Forelimb muscle (tissue), 1 donor: Measurements from ENCODE around the gene MYO1C. TPM values are rescaled to one million over a fixed set of nuclear protein-coding genes. Genes with fewer than 3 reads are reported as not detected.

ENCODE experiments used
- DNase-seq: peaks from one replicate; pipeline ENCODE4 v3.0.0-alpha.2; 2013; ENCODE audit warnings: low read depth
- polyA plus RNA-seq: library from polyadenylated mRNA; unstranded; fragments of 120-200 nt; gene quantifications from one replicate; pipeline ENCODE4 v1.2.1, GENCODE V29; 2013; ENCODE audit not compliant: insufficient read length

The MYO1C gene
- polyA plus RNA-seq, 1 donor: 81.1 TPM

DNA sequence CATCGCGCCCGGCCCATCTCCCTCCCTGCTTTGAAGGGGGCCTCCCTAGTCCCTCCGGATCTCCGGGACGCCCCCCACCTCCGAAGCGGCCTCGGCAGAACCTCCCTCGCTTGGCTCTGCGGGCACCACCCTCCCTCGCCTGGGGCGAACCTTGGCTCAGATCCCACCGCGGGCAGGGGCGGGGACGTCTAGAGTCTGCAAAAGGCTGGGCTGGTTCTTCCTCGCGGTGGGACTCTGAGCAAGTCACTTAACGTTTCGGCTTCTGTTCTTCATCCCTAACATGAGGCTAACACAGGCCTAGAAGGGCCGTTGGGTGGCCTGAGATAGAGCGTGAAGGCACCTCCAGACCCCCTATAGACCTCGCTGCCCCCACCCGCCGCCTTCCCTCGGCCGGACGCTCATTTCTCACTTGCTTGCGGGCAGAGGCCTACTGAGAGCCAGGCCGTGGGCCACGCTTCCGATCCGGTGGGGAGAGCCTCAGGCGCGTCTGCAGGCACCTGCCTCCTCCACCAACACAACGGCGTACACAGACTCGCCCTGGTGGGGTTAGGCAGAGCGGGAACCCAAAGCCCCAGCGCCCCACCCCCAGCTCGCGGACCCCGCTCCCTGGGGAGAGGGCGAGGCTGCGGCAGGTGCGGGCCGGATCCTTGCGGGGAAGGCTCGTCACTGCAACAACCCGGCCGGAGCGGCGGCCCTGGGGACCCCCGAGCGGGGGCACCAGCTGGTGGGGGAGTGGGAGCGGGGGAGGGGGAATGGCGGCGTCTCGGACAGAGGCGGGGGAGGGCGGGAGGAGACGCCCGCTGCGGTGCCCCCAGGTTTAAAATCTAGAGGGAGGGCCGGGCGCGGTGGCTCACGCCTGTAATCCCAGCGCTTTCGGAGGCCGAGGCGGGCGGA lies 5.4 kb downstream of the MYO1C start:
- no peak for DNase-seq

DNA sequence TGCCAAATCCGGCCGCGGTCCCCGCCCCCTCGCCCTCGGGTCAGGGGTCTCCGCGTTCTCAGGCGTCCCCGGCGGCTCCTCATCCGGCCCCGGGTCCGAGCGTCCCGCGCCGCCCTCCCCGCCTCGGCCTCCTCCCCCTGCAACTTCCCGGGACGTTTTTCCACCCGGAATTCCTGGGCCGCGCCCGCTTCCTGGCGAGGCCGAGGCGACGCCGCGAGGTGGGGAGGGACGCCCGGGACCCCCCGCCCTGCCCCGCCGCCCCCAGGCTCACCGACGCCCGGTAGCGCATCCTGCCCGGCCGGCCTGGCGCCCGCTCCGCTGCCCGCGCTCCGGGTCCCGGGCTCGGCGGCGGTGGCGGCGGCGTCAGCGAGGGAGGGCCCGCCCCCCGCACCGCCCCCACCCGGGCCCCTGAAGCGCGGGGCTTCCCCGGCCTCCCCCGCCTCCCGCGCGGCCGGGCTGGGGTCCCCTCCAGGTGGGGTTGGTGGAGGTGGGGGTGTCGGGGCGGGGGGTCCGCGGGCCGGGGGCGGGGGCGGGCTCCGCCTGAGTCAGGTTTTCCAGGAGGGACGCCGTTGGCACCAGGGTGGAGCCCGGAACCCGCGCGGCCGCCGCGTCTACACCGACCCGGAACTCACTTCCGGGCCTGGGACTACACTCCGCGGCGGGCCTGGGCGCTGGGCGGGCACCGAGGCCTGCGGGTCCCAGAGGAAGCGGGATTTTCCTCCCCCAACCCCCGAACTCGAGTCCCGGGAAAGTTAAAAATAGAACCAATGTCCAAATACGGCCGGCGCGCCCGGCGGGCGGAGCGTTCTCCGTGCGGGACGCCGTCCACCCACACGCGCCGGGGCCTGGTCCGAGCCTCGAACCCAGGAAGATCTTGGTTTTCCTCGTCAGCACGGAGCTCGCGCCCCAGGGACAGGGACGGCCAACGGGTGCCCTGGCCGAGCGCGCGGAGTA lies 6.8 kb downstream of the MYO1C start:
- no peak for DNase-seq

DNA sequence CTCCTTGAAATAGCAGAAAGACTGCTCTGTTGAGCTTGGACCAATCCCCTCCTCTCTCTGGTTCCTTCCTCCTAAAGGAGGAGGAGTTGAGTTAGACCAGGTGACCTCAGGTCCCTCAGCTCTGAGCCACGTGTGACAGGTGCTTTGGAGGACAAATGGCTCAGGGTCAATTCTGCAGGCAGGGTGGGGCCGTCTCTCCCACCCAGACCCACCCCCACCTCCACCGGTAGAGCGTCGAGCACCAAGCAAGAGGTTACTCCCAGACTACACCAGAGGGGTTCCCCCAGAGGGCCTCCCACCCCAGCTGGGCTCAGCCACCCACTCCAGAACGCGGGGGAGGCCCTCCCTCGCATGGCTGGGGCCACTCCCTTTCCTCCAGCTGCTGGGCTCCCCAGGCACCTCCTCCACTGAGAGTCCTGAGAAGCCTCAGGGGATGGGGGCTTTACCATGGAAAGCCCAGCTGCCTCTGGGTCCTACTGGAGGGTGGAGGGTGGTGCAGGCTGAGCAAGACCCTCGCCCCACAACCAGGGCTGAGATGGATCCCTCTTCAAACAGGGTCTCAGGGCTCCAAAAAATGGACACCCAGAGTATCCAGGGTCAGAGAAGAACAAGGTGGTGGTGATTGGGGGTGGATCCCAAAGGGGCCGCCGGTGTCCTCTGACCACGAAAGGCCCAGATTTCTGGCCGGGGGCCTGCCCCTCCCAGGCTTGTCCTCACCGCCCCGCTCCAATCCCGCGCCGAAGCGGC lies 7.6 kb downstream of the MYO1C start:
- no peak for DNase-seq

DNA sequence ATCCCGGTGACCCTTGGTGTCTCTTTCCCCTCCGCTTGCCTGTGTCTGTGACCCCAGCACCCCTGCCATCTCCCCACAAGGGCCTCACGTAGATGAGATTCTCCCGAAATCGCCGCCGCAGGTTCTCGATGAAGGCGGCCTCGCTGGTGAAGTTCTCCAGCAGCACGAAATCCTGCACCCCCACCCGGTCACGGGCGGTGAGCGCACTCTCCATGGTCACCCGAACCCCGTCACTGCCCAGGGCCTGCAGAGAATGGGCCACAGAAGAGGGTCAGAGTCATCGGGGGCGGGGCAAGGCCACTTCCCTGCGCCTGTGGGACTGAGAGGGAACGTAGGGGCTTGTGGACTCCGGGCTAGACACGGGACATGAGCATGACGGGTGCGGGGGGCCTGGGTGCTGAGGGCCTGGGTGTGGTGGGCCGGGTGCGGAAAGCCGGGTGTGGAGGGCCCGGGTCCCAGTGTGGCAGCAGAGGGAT lies 8.4 kb downstream of the MYO1C start:
- DNase-seq: no peak

DNA sequence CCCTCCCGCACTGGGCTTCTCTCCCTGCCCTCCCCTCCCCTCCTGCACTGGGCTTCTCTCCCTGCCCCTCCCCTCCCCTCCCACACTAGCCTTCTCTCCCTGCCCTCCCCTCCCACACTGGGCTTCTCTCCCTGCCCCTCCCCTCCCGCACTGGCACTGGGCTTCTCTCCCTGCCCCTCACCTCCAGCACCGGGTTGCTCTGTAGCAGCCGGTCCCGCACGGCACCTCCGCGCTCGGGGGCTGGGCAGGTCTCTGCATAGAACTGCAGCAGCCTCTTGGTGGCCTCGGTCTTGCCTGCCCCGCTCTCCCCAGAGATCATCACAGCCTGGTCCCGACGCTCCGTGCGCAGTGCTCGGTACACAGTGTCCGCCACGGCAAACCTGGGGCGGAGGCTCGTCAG lies 9.8 kb downstream of the MYO1C start:
- DNase-seq: no peak

DNA sequence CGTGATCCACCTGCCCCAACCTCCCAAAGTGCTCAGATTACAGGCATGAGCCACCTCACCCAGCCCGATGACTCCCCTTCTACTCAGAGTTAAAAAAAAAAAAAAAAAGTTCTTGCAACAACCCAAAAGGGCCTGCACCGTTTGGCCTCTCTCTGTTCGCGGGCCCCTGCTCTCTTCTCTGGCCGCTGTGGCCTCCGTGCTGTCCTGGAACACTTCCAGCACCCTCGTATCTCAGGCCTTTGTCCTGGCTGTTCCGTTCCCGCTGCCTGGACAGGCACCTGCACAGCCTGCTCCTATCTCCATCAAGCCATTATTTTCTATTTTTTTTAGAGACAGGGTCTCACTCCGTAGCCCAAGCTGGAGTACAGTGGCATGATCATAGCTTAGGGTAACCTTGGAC lies 10.8 kb downstream of the MYO1C start:
- no peak for DNase-seq

DNA sequence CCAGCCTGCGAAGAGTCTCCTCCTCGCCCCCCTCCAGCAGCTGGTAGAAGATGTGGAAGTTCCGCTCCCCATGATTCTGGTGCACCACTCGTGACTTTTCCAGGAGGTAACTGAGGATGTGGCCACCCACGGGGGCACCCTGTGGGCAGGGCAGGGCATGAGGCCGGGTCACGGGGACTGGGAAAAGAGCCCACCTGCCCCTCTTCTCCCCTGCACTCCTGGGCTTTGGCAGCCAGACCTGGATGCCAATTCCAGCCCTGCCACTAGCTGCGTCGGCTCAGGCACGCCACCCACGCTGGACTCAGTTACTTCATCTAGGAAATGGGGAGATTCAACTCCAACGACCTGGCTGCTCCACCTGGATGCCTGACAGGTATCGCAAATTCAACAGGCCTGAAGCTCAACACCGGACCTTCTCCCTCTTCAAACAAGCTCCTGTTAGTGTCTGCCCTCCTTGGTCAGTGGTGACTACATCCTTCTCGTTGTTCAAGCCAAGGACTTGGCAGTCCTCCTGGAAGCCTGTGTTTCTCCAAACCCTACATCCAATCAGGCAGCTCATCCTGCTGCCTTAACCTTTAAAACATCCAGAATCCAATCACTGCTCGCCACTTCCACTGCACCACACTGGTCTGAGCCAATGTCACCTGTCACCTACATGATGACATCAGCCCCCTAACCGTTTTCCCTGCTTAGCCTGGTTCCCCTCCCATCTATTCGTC lies 11.6 kb downstream of the MYO1C start:
- DNase-seq: no peak

DNA sequence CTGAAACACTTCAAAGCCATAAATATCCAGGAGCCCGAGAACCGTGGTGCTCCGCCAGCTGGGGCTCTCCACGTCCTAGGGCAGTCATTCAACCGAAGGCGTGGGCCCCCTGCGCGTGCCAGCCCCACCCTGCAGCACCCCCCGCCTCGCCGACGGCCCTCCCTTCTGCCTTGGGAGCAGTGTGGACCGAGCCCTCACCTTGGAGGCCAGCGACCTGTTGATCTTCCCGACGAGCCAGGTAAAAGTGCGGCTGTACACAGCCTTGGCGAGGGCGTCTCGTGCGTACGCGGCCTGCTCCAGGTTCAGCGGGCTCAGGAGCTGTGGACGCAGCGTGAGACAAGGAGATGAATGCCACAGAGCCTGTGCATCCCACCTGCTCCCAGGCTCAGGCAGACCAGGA lies 14.1 kb downstream of the MYO1C start:
- no peak for DNase-seq

DNA sequence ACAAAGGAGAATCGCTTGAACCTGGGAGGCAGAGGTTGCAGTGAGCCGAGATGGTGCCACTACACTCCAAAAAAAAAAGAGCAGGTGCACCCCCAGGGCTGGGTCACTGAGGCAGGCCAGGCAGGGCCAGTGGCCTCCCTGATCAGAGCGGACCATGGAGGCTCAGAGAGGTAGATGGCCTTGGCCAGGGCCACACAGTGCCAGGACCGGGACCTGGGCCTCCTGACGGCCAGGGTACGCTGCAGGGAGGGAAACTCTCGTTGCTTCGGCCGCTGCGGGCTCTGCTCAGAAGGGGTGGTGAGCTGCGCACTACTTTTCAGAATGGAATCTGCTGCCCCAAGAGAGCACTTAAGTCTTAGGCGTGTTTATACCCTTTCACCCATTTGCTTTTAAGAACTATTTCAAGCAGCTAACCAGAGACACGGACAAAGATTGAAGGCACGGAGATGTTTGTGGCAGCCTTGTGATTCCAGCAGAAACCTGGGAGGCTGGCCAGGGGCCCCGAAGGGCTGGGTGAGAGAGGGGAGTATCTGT lies 17.1 kb downstream of the MYO1C start:
- no peak for DNase-seq

DNA sequence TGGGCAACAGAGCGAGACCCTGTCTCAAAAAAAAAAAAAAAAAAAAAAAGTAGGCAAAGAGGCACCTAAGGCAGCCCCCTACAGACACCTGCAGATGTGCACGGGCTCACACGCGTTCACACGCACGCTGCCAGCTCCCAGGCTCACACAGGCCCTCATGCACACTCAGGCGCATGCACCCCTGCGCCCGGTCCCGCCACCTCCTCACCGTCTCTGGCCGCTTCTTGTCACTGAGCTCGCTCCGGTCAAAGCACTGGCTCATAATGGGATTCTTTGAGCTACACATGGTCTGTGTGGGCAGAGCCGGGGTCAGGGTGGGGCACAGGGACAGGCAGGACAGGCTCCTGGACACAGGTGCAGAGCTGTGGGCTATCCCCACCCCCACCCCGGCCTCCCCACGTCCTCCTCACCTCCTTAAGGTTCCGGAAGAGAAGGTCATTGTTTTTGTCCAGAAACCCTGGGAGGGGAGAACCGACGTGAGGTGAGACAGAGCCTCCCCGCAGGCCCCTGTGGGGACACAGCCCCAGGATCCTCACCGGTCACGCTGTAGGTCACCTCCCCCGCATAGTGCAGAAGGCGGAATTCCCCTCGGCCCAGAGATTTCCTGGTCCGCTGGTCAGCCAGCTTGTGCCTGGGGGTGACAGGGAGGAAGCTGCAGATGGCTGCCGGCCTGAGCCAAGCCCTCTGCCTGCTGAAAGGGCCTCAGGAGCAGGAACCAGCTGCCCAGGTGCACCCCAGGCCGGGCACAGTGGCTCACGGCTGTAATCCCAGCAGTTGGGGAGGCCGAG lies 17.9 kb downstream of the MYO1C start:
- no peak for DNase-seq

DNA sequence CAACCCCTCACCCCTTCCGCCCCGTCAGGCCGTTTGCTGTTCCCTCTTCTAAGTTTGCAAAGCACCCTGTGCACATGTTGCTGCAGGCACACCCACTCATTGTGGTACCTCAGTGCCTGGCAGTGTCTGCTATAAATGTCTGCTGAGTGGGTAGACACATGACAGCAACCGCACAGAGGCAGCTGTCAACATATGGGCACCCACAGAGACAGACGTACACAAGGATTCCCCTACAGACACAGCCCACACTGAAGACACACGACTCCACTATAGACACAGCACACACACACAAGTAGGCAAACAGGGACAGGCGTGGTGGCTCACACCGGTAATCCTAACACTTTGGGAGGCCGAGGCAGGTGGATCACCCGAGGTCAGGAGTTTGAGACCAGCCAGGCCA lies 18.6 kb downstream of the MYO1C start:
- no peak for DNase-seq

DNA sequence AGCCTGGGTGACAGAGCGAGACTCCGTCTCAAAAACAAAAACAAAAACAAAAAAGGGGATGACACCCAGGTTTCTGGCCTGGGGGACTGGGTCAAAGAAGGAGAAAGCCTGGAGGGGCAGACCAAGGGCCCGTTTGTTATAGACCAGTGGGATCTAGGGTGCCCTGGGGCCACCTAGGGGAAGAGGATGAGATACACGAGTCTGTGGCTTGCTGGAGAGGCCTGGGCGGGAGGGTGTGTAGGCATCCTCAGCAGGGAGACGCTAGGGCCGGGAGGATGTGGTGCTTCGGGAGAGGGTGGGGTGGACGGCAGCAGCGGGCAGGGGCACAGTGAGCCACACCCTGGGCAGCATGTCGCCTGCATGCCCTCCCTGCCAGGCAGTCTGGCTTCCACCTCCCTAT lies 19.3 kb downstream of the MYO1C start:
- DNase-seq: no peak

DNA sequence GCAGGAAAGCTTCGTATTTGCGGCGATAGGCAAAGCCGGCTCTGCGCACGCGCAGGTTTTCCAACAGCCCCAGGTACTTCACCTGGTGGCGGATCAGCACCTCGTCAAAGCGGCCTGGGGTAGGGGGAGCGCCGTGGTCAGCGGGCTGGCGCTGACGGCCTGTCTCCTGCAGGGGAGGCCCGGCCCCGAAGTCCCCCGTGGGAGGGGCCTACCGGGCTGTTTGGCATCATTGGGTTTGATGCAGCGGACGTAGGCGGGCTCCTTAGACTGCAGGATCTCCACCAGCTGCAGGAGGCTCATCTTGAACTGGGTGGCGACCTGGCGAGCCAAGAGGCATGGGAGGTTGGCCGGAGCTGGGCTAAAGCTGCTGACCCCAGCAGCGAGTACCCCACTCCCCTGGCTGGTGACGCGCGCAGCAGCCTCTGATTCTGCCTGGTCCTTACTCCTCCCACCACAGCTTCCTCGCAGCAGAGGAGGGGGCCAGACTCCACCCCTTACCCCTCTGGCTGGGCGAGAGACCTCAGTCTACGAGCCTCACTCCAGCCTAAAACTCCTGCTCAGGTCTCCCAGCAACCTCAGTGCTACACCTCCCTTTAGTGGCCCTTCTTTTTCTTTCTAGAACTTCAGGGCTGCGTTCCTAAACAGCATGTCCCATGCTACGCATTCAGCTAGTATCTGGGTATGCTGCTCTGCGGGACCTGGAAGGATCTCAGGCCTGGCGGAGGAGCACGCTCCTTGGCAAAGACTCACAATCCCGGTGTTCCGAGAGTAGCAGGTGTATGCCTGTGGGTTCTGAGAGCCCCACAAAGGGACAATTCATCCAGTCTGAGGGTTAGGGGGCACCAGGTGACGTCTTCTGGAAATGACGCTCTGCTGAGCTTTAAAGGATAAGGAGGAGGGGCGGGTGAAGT lies 20.3 kb downstream of the MYO1C start:
- DNase-seq: no peak

DNA sequence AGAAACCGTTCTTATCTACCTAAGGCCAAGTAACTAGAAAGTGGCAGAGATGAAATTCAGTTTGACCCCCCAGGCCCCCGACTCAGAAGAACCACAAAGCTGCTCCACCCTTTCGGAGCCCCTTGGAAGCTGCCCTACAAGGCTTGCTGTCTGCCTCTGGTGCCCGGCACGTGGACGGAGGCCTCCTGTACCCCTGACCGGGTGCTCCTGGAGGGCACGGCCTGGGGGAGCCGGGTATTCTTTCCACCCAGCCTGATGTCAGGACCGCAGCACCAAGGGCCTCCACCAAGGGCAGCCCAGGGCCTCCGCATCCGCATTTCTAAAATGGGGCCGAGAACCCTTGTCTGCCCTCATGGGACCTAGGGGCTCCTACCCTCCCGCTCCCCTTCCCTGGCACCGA lies 21.0 kb downstream of the MYO1C start:
- no peak for DNase-seq

DNA sequence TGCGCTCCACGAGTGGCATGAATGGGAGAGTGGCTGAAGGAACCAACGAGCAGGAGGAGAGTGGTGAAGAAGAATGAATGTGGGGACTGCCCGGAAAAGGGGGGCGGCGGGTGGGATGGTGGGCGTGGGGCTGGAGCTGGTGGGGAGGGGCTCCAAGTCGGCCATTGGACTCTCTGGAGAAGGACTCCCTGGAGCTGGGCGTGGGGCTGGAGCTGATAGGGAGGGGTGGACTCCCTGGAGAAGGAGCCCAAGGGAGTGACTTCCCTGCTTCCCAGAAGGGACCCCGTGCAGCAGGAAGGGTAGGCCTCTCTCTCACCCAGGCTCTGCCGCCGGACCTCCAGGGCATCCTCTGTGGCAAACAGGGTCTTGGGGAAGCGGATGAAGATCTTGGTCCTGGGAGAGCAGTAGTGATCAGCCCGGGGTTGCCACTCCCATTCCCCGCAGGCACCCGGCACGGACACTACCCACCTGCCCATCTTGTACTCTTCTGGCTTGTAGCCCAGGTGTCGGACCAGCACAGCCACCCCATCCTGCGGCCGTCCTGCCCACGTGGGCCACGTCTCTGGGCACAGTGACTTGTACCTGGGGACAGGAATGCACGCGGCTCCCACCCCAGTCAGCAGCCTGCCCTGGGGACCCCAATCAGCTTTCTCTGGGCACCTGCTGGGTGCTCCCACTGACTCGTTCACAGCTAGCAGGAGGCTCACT lies 21.6 kb downstream of the MYO1C start:
- no peak for DNase-seq

DNA sequence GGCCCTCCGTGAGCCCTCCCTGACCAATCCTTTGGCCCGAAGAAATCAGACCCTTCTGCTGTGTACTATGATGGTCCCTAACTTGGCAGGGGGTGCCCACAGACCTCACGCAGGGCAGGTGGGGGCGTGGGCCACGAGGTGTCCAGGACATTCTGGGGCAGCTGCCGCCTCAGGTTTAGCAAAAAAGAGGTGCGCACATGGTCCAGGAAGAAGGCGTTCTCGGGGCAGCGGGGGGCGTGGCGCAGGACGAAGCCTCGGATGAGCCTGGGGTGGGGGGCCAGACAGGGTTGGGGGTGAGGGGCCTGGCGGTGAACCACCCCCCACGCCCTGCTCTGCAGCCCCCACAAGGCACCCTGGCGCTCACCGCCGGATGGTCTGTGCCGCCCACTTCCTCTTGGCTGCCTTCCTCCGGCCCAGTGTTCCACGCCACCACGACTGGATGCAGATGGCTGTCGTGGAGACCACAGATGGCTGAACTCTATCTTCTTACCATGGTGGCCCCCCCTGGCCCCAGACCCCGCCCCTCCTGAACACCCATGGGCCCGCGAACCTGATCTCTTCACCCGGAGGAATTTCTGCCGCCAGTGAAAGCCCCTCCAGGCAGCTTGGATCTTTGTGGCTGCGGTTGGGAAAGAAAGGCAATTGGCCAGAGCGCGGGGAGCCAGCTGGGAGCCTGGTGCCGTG lies 22.3 kb downstream of the MYO1C start:
- no peak for DNase-seq

DNA sequence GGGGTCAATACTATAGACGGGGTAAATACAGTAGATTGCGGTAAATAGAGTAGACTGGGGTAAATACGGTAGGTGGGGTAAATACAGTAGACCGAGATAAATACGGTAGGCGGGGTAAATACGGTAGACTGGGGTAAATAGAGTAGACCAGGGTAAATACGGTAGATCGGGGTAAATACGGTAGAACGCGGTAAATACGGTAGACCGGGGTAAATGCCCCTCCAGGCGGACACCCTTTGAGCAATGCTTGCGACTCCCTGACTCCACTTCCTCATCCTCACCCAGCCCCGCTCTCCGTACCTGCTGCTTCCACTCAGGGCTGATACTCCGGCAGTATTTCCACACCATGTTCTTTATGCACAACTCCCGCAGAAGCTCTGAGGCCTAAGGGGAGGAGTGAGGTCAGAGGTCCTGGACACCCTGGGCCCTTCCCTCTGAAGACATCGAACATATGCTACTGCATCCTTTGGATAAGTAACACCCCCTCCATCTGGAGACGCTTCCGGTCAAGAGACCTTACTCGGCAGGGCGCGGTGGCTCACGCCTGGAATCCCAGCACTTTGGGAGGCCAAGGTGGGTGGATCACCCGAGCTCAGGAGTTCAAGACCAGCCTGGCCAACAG lies 23.1 kb downstream of the MYO1C start:
- no peak for DNase-seq
